Measurements from ENCODE around the gene CADPS2. TPM values are rescaled to one million over a fixed set of nuclear protein-coding genes. Genes with fewer than 3 reads are reported as not detected.

Gene CADPS2
- polyA plus RNA-seq, 1 donor (not counting 4 experiments of a cell fraction or from before 2014, with no cell fraction given), result 0.35 TPM

DNA sequence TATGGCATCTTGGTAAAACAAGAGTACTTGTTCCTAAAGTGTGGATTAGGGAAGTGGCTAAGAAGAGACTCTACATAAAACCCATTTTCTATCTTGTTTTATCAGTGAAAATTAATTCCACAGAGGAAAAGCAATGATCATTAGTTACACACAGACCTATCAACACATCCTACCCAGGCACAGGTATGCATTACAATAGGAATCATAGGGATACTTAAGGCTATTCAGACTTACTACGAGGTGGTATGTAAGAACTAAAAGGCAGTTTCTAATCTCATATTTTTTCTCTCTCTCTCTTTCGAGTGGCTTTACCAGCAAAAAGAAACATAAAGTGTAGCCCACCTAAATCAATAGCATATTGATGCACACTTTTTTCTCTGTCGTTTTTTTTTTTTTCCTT is 415.4 kb downstream of the CADPS2 start:
- DNase-seq (ENCODE audit: low read depth, low spot score) (no peak), FAIRE-seq (no peak)
- no peak for TF ChIP-seq EZH2 (IDR thresholded peaks at IDR 0.05; ENCODE audit: low read length)
- TF ChIP-seq, protein P1, sequence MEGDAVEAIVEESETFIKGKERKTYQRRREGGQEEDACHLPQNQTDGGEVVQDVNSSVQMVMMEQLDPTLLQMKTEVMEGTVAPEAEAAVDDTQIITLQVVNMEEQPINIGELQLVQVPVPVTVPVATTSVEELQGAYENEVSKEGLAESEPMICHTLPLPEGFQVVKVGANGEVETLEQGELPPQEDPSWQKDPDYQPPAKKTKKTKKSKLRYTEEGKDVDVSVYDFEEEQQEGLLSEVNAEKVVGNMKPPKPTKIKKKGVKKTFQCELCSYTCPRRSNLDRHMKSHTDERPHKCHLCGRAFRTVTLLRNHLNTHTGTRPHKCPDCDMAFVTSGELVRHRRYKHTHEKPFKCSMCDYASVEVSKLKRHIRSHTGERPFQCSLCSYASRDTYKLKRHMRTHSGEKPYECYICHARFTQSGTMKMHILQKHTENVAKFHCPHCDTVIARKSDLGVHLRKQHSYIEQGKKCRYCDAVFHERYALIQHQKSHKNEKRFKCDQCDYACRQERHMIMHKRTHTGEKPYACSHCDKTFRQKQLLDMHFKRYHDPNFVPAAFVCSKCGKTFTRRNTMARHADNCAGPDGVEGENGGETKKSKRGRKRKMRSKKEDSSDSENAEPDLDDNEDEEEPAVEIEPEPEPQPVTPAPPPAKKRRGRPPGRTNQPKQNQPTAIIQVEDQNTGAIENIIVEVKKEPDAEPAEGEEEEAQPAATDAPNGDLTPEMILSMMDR (optimal IDR thresholded peaks at IDR 0.05 in 1 of 3, IDR thresholded peaks at IDR 0.05 in 1 of 3, conservative IDR thresholded peaks at IDR 0.05 in 1 of 3; ENCODE audit: extremely low read depth in 1 of 3, insufficient read depth in 2 of 3, low read length in 3 of 3), result no peak
- Histone ChIP-seq H3K27me3 (ENCODE audit: control insufficient read depth, extremely low read depth, insufficient read depth, low read length) (no peaks in the 10 kb centered on the region), H3K9me1 (ENCODE audit: control insufficient read depth, extremely low read depth, insufficient read depth, low read length) (no peaks in the 10 kb centered on the region), H3K9me3 (ENCODE audit: control insufficient read depth, low read depth, low read length) (no peaks in the 10 kb centered on the region), H3K79me2 (ENCODE audit: control insufficient read depth, insufficient read depth, low read length) (no peaks in the 10 kb centered on the region), H3K4me2 (ENCODE audit: control insufficient read depth, extremely low read depth, insufficient read depth, low read depth, low read length) (no peak overlapping the region), H3K4me3 (ENCODE audit: control insufficient read depth in 2 of 3, extremely low read depth in 1 of 3, insufficient read depth in 2 of 3, low read depth in 1 of 3, low read length in 3 of 3) (no peak overlapping the region), H3K36me3 (ENCODE audit: control insufficient read depth in 2 of 2, extremely low read depth in 1 of 2, insufficient read depth in 2 of 2, low read length in 2 of 2) (no peaks in the 10 kb centered on the region), H3K27ac (ENCODE audit: control insufficient read depth, insufficient read depth, low read length) (no peak overlapping the region), H3K4me1 (ENCODE audit: control insufficient read depth, extremely low read depth, insufficient read depth, low read length) (no peaks in the 10 kb centered on the region), H2AFZ (ENCODE audit: control insufficient read depth, low read length) (no peak overlapping the region), H3K9ac (ENCODE audit: control insufficient read depth, extremely low read depth, insufficient read depth, low read length) (no peak overlapping the region), H4K20me1 (ENCODE audit: control insufficient read depth, extremely low read depth, insufficient read depth, low read length) (no peaks in the 10 kb centered on the region)
- dilution Hi-C loops (cut with MboI; ENCODE audit: extremely low pct_ligation_motif_present, low sequenced_read_pairs), result no loop called here

DNA sequence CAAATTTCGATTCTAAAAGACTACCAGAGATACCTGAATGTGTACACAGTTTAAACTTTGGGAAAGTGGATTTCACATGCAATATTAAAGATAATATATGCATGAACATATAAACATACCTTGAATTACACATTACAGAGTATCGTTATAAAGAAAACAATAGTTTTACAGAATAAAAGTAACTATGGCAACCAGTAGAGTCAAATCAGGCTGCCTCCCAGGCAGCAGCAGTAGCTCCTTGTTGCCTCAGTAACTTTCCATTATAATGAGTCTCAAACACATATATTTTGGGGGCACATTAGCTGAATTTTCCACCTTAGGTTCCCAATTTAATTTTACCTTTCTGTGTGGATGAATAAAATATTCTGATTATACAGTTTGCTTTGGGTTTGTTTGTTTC is 417.3 kb downstream of the CADPS2 start:
- Histone ChIP-seq H3K79me2 (ENCODE audit: control insufficient read depth, insufficient read depth, low read length) (no peaks in the 10 kb centered on the region), H3K4me1 (ENCODE audit: control insufficient read depth, extremely low read depth, insufficient read depth, low read length) (no peaks in the 10 kb centered on the region), H4K20me1 (ENCODE audit: control insufficient read depth, extremely low read depth, insufficient read depth, low read length) (no peaks in the 10 kb centered on the region), H3K27me3 (ENCODE audit: control insufficient read depth, extremely low read depth, insufficient read depth, low read length) (no peaks in the 10 kb centered on the region), H3K9me1 (ENCODE audit: control insufficient read depth, extremely low read depth, insufficient read depth, low read length) (no peaks in the 10 kb centered on the region), H3K36me3 (ENCODE audit: control insufficient read depth in 2 of 2, extremely low read depth in 1 of 2, insufficient read depth in 2 of 2, low read length in 2 of 2) (no peaks in the 10 kb centered on the region), H3K9me3 (ENCODE audit: control insufficient read depth, low read depth, low read length) (no peaks in the 10 kb centered on the region), H3K4me3 (ENCODE audit: control insufficient read depth in 2 of 3, extremely low read depth in 1 of 3, insufficient read depth in 2 of 3, low read depth in 1 of 3, low read length in 3 of 3) (no peak overlapping the region), H3K27ac (ENCODE audit: control insufficient read depth, insufficient read depth, low read length) (no peak overlapping the region), H3K9ac (ENCODE audit: control insufficient read depth, extremely low read depth, insufficient read depth, low read length) (no peak overlapping the region), H3K4me2 (ENCODE audit: control insufficient read depth, extremely low read depth, insufficient read depth, low read depth, low read length) (no peak overlapping the region), H2AFZ (ENCODE audit: control insufficient read depth, low read length) (no peak overlapping the region)
- FAIRE-seq, result no peak
- dilution Hi-C loops (cut with MboI; ENCODE audit: extremely low pct_ligation_motif_present, low sequenced_read_pairs), result no loop called here
- no peak for DNase-seq (ENCODE audit: low read depth, low spot score)
- TF ChIP-seq, protein P1 (optimal IDR thresholded peaks at IDR 0.05 in 1 of 3, IDR thresholded peaks at IDR 0.05 in 1 of 3, conservative IDR thresholded peaks at IDR 0.05 in 1 of 3; ENCODE audit: extremely low read depth in 1 of 3, insufficient read depth in 2 of 3, low read length in 3 of 3), result no peak
- TF ChIP-seq EZH2 (IDR thresholded peaks at IDR 0.05; ENCODE audit: low read length), result no peak

All from keratinocyte (primary cell).